Fibroblast of lung (primary cell): ENCODE measurements around the gene MYO7A. TPM values are rescaled to one million over a fixed set of nuclear protein-coding genes. Genes with fewer than 3 reads are reported as not detected.
"Not testable (repeated sequence)": the region's sequence is repeated elsewhere in the genome, so short reads cannot be mapped to it uniquely, and the experiment has no call there.

Experiments
- DNase-seq, 2 donors: peaks; one replicate each; pipeline versions ENCODE4 v3.0.0 to v3.0.0-alpha.2; 2010; ENCODE audit warnings: low read depth in 2 of 2
- H2AFZ ChIP-seq: 2 replicates; pipeline ENCODE4 v1.5.1; 2012; ENCODE audit warnings: low read length, control low read depth, inconsistent platforms
- H3K27ac ChIP-seq: 2 replicates; pipeline ENCODE4 v1.5.1; 2011; ENCODE audit warnings: low read length, control low read depth; ENCODE audit not compliant: insufficient read depth
- H3K27me3 ChIP-seq: 2 replicates; pipeline ENCODE4 v1.5.1; 2011; ENCODE audit warnings: mild to moderate bottlenecking, low read length; ENCODE audit not compliant: control insufficient read depth, insufficient read depth
- H3K36me3 ChIP-seq: 2 replicates; pipeline ENCODE4 v1.5.1; 2011; ENCODE audit warnings: low read length; ENCODE audit not compliant: control insufficient read depth, insufficient read depth
- H3K4me1 ChIP-seq: 2 replicates; pipeline ENCODE4 v1.5.1; 2011; ENCODE audit warnings: low read length; ENCODE audit not compliant: control insufficient read depth, insufficient read depth; ENCODE audit errors: extremely low read depth
- H3K4me2 ChIP-seq: 2 replicates; pipeline ENCODE4 v1.5.1; 2011; ENCODE audit warnings: low read length, control low read depth; ENCODE audit not compliant: insufficient read depth; ENCODE audit errors: extremely low read depth
- H3K4me3 ChIP-seq, 4 experiments: fragments of 200-600 bp in 1 of 4; sonication (generic) in 1 of 4; replicated peaks in 1 of 4; 2 replicates each; pipeline ENCODE4 v1.5.1; 2011 to 2016; ENCODE audit warnings: low read length in 4 of 4, low read depth in 3 of 4, mild to moderate bottlenecking in 3 of 4, control low read depth in 2 of 4, inconsistent platforms in 1 of 4, mixed read lengths in 1 of 4; ENCODE audit not compliant: insufficient read depth in 1 of 4; ENCODE audit errors: control extremely low read depth in 1 of 4
- H3K79me2 ChIP-seq: 2 replicates; pipeline ENCODE4 v1.5.1; 2012; ENCODE audit warnings: mild to moderate bottlenecking, low read length, inconsistent platforms; ENCODE audit not compliant: control insufficient read depth, insufficient read depth
- H3K9ac ChIP-seq: 2 replicates; pipeline ENCODE4 v1.5.1; 2011; ENCODE audit warnings: mild to moderate bottlenecking, low read length, control low read depth; ENCODE audit not compliant: insufficient read depth
- H3K9me3 ChIP-seq: 2 replicates; pipeline ENCODE4 v1.5.1; 2012; ENCODE audit warnings: low read depth, low read length; ENCODE audit not compliant: control insufficient read depth, insufficient read depth
- H4K20me1 ChIP-seq: 2 replicates; pipeline ENCODE4 v1.5.1; 2011; ENCODE audit warnings: low read length; ENCODE audit not compliant: control insufficient read depth, insufficient read depth; ENCODE audit errors: extremely low read depth
- CTCF ChIP-seq, 2 donors: IDR thresholded peaks in 1 of 2; conservative IDR thresholded peaks in 1 of 2; 1 replicate in 1 of 2; 2 replicates in 1 of 2; pipeline ENCODE4 v1.5.1; 2011 to 2012; ENCODE audit warnings: low read length in 2 of 2, control low read depth in 1 of 2, inconsistent platforms in 1 of 2, low read depth in 1 of 2, mild to moderate bottlenecking in 1 of 2
- EZH2 ChIP-seq: IDR thresholded peaks from 2 replicates; pipeline ENCODE4 v1.5.1; 2012; ENCODE audit warnings: low read length, control low read depth, mild to moderate bottlenecking; ENCODE audit errors: missing control alignments
- polyA plus RNA-seq, 2 donors: library from polyadenylated mRNA; depleted of rRNA in 1 of 2; stranded (reverse) in 1 of 2; unstranded in 1 of 2; fragments of >200 nt; gene quantifications; 2 replicates each; pipeline ENCODE4 v1.2.1, GENCODE V29; 2011 to 2012; ENCODE audit warnings: missing spikeins in 1 of 2
- total RNA-seq: library from RNA; depleted of rRNA; stranded (reverse); fragments of >200 nt; gene quantifications from 2 replicates; pipeline ENCODE4 v1.2.1, GENCODE V29; 2014

Gene MYO7A
- total and polyA plus RNA-seq, 2 donors (not counting 1 experiment from before 2014, with no cell fraction given) = 0.01 to 0.33 TPM

DNA sequence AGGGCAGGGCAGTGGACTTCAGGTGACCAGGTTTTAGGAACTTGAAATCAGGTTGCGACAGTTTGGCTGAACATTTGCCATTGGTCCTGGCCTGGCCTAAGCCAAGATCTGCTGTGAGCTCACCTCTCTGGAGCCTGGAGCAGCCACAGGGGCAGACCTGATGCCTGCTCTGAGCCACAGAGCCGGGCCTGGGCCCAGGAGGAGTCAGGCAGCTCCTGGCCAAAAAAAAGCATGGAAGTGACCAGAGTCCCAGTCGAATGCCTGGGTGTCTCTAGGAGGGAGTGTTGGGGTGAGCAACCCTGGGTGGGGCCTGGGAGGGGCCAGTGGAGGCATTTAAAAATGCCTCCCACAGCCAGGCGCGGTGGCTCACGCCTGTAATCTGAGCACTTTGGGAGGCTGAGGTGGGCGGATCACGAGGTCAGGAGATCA lies 31.4 kb upstream of the MYO7A start:
- Histone ChIP-seq H3K4me2 (no peak overlapping the region), H3K4me1 (no peaks in the 10 kb centered on the region), H3K9ac (no peak overlapping the region), H2AFZ (no peak overlapping the region), H3K79me2 (no peaks in the 10 kb centered on the region), H3K27me3 (no peaks in the 10 kb centered on the region), H3K9me3 (no peaks in the 10 kb centered on the region), H3K27ac (no peak overlapping the region), H4K20me1 (no peaks in the 10 kb centered on the region), H3K36me3 (peaks cover 1% of the 10 kb centered on the region), H3K4me3 (no peak overlapping the region)
- DNase-seq = no peak
- TF ChIP-seq EZH2 = no peak
- no peak for TF ChIP-seq CTCF (conservative IDR thresholded peaks at IDR 0.05 in 1 of 2, IDR thresholded peaks at IDR 0.05 in 1 of 2; ENCODE audit: low read depth in 1 of 2, low read length in 2 of 2)

DNA sequence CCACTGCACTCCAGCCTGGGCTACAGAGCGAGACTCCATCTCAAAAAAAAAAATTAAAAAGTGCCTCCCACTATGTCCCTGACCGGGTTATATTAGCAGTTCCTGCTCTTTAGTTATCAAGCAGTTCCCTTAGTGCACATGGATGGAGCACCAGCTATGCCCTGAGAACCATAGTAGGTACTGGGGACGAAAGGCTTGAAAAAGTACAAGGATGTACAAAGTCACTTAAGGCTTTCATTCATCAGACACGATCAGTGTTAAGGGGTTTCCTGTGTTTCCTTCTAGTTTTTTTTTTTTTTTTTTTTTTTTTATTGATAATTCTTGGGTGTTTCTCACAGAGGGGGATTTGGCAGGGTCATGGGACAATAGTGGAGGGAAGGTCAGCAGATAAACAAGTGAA lies 30.9 kb upstream of the MYO7A start:
- not testable (repeated sequence) for H3K4me3 ChIP-seq, H3K4me1 ChIP-seq, H3K36me3 ChIP-seq, DNase-seq, H2AFZ ChIP-seq, H3K9ac ChIP-seq, H3K27ac ChIP-seq, H3K9me3 ChIP-seq, H3K4me2 ChIP-seq, H3K79me2 ChIP-seq, H4K20me1 ChIP-seq, H3K27me3 ChIP-seq

GRCh38 chr11:77100166-77101042 lies 27.6 kb upstream of the MYO7A start:
- no peaks in the 10 kb centered on the region for H3K9me3 ChIP-seq
- H3K79me2 ChIP-seq = no peaks in the 10 kb centered on the region
- H3K27me3 ChIP-seq = no peaks in the 10 kb centered on the region
- no peak overlapping the region for H3K9ac ChIP-seq
- H3K27ac ChIP-seq = no peak overlapping the region
- no peaks in the 10 kb centered on the region for H3K36me3 ChIP-seq
- H4K20me1 ChIP-seq = no peaks in the 10 kb centered on the region
- H3K4me3 ChIP-seq = no peak overlapping the region
- no peak overlapping the region for H3K4me2 ChIP-seq
- H2AFZ ChIP-seq = no peak overlapping the region
- DNase-seq = no peak
- H3K4me1 ChIP-seq = no peaks in the 10 kb centered on the region
- no peak for TF ChIP-seq CTCF (conservative IDR thresholded peaks at IDR 0.05 in 1 of 2, IDR thresholded peaks at IDR 0.05 in 1 of 2; ENCODE audit: low read depth in 1 of 2, low read length in 2 of 2)
- TF ChIP-seq EZH2 = no peak
